Measurements from ENCODE around the gene STAT5A.

DNA sequence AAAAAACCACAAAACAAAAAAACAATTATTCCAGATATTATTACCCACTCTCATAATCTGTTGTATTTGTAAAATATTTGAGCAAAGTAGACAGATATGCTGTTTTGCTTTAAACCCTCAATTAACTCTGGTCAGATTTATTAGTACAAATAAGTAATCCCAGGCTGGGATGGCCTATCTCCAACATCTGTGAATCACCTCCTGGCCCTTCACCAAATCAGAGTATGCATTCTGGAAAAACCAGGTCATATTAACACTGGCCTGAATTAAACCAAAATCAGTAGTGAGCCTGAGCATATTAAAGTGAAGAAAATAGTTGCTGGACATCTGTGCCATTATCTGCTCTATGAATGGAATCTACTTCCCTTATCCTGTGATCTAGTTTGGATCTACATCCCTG is 58.9 kb downstream of the STAT5A start:
- TF ChIP-seq POLR2AphosphoS5 (IDR thresholded peaks at IDR 0.05) (no peak), CTCF (IDR thresholded peaks at IDR 0.05) (no peak)

Measured in breast epithelium (tissue), 3 donors.